K562 (cell line): ENCODE results near the gene COMMD1. TPM values are rescaled to one million over a fixed set of nuclear protein-coding genes. Genes with fewer than 3 reads are reported as not detected.

Source experiments
- CHD4 ChIP-seq: fragments of 200-600 bp; sonication (generic); IDR thresholded peaks from 3 replicates; pipeline ENCODE4 v1.6.1; 2012; ENCODE audit warnings: low read depth, mild to moderate bottlenecking, mixed read lengths, low read length, inconsistent platforms; ENCODE audit not compliant: insufficient read depth, insufficient replicate concordance, poor library complexity, severe bottlenecking
- CREB3 ChIP-seq: fragments of 450-650 bp; conservative IDR thresholded peaks from 2 replicates; pipeline ENCODE4 v1.6.1; 2016; ENCODE audit warnings: missing genetic modification characterization, low read depth, mild to moderate bottlenecking, missing compliant biosample characterization, moderate library complexity
- DDX20 ChIP-seq: fragments of 450-650 bp; IDR thresholded peaks from 2 replicates; pipeline ENCODE4 v1.6.1; 2016; ENCODE audit warnings: missing genetic modification characterization, low read depth, mild to moderate bottlenecking, missing compliant biosample characterization, moderate library complexity
- IRF9 ChIP-seq: fragments of 450-650 bp; IDR thresholded peaks from 2 replicates; pipeline ENCODE4 v1.6.1; 2016; ENCODE audit warnings: missing biosample characterization, missing genetic modification characterization
- NFE2L1 ChIP-seq: fragments of 450-650 bp; IDR thresholded peaks from 2 replicates; pipeline ENCODE4 v1.6.1; 2016; ENCODE audit warnings: missing genetic modification characterization, low read depth, mild to moderate bottlenecking, missing compliant biosample characterization, moderate library complexity, borderline replicate concordance
- POLR2A ChIP-seq: fragments of 450-650 bp; conservative IDR thresholded peaks from 2 replicates; pipeline ENCODE4 v1.6.1; 2016
- PTRF ChIP-seq: fragments of 450-650 bp; IDR thresholded peaks from 2 replicates; pipeline ENCODE4 v1.6.1; 2016; ENCODE audit warnings: mild to moderate bottlenecking, missing genetic modification characterization, missing compliant biosample characterization
- PYGO2 ChIP-seq: fragments of 450-650 bp; IDR thresholded peaks from 2 replicates; pipeline ENCODE4 v1.6.1; 2016; ENCODE audit warnings: mild to moderate bottlenecking, missing genetic modification characterization, moderate library complexity, missing compliant biosample characterization
- SAP30 ChIP-seq: fragments of 200-600 bp; sonication (generic); IDR thresholded peaks from 2 replicates; pipeline ENCODE4 v1.6.1; 2012; ENCODE audit warnings: borderline replicate concordance, low read depth, mild to moderate bottlenecking, moderate library complexity, low read length, control low read depth, inconsistent platforms; ENCODE audit not compliant: insufficient read depth, poor library complexity, severe bottlenecking
- SMAD4 ChIP-seq: fragments of 250-450 bp; sonication (Bioruptor Pico); conservative IDR thresholded peaks from 2 replicates; pipeline ENCODE4 v1.8.0; 2021; ENCODE audit warnings: inconsistent platforms, mild to moderate bottlenecking, moderate library complexity
- SRF ChIP-seq, 2 experiments: fragments of 250-450, 450-650 bp in 1 of 2; sonication (Bioruptor Pico) in 1 of 2; sonication (generic) in 1 of 2; formaldehyde crosslinking; IDR thresholded peaks; 2 replicates each; pipeline versions ENCODE4 v1.5.0 to v1.5.1; 2020 to 2022; ENCODE audit warnings: mild to moderate bottlenecking in 1 of 2, missing genetic modification reagents in 1 of 2
- STAT5A ChIP-seq: IDR thresholded peaks from 2 replicates; pipeline ENCODE4 v1.6.1; 2012; ENCODE audit warnings: low read length, inconsistent platforms, borderline replicate concordance
- ZNF551 ChIP-seq: fragments of 250-450 bp; sonication (Bioruptor Pico); IDR thresholded peaks from 2 replicates; pipeline ENCODE4 v1.5.0; 2021; ENCODE audit warnings: mild to moderate bottlenecking, moderate library complexity
- ZNF764 ChIP-seq: fragments of 250-450 bp; sonication (Bioruptor Pico); IDR thresholded peaks from 2 replicates; pipeline ENCODE4 v1.4.0; 2020; ENCODE audit warnings: low read depth, mild to moderate bottlenecking, moderate library complexity
- polyA plus RNA-seq, 8 experiments: library from polyadenylated mRNA; depleted of rRNA in 4 of 8; stranded (reverse) in 5 of 8; unstranded in 3 of 8; fragments of >200 nt; fragmentation: Nextera tagmentation in 2 of 8; fragmentation: Illumina TruSeq in 1 of 8; extraction: Ambion mirVana in 2 of 8; extraction: Trizol in 1 of 8; gene quantifications; 2 replicates each; pipeline versions ENCODE4 v1.2.1 to v1.2.3, GENCODE V29; 2011 to 2014; ENCODE audit warnings: inconsistent platforms in 1 of 8, missing spikeins in 1 of 8
- total RNA-seq, 7 experiments: library from RNA; depleted of rRNA in 6 of 7; stranded (reverse); fragments of >200 nt in 6 of 7; fragmentation: Illumina TruSeq in 2 of 7; extraction: Trizol in 2 of 7; gene quantifications; 2 replicates each; pipeline versions ENCODE4 v1.2.1 to v1.2.3, GENCODE V29; 2011 to 2021; ENCODE audit warnings: low replicate concordance in 1 of 7

COMMD1 gene
- total and polyA plus RNA-seq, 9 of the 15 experiments (the other 6 are each of a cell fraction or from before 2014, with no cell fraction given) = 14.4 to 77.0 (median 21.4) TPM

GRCh38 chr2:62071126-62071598 is 165.7 kb downstream of the COMMD1 start (continued):
- TF ChIP-seq SMAD4 (CRISPR knock-in tag) = 0 out of 2 replicates have a peak, but pooled peaks have one; percentile 34
- TF ChIP-seq ZNF551 (CRISPR knock-in tag) = no peak
- peak; percentile 53; the same call in 1 of the 2 replicates for TF ChIP-seq PYGO2 (tag)
- TF ChIP-seq NFE2L1 = 0 out of 2 replicates have a peak, but pooled peaks have one; percentile 22
- TF ChIP-seq STAT5A = peak; percentile 71
- peak in 1 of 2 experiments; percentile 84; a peak in 1 of 4 replicates for TF ChIP-seq SRF (CRISPR knock-in tag; IDR thresholded peaks at IDR 0.05)
- TF ChIP-seq CHD4 = no peak
- TF ChIP-seq SAP30 = no peak
- TF ChIP-seq IRF9 = peak; percentile 65; the same call in 1 of the 2 replicates
- peak; percentile 76 for TF ChIP-seq PTRF (tag)
- peak; percentile 71; the same call in 1 of the 2 replicates for TF ChIP-seq DDX20 (tag)
- no peak for TF ChIP-seq POLR2A
- peak; percentile 78 for TF ChIP-seq CREB3 (tag)
- no peak for TF ChIP-seq ZNF764 (CRISPR knock-in tag)
